HG03457 (cell line): Measurements from ENCODE around the gene ING3.
"Not testable (repeated sequence)": the region's sequence is repeated elsewhere in the genome, so short reads cannot be mapped to it uniquely, and the experiment has no call there.

Experiments used
- ATAC-seq: cut with Tn5 transposase; IDR thresholded peaks from one replicate; pipeline ENCODE4 v1.9.1; 2021; ENCODE audit warnings: moderate number of reproducible peaks; ENCODE audit not compliant: unreplicated experiment

The ING3 gene

DNA sequence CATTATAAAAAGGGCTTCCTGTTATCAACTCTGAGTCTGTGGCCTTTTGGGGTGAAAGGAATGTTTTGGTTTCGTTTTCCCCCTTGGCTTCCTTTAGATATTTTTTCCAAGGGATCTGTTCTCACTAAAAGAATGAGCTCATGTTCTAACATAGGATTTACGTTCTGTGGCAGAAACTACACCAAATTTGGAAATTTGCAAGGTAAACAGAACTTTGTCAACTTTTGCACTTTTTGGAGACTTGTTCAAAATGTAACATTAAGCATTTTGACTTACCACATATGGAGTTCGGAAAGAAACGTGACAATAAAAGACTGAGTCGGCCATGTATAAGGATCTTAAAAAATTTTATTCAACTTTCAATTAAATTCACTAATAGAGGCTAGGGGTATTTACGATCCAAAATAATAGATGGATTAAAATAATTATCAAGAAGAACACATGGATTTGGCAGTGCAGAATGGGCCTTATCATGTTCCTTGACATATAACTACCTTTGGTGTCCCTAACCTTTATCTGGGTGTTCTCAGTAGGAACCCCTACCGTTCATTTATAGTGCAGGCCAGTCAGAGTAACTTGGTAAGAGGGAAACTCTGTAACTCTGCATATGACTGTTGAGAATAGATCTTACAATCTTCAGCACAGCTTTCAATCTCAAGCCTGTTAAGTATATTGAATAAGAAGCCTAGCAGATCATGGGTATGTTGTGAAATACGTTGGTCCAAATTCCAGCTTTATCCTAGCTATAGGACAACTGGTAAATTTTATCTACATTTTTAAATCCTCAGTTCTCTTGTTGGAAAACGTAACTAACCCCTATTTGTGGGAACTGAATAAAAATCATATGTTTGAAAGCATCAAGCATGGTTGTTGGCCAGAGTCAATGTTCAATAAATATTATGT lies 49.8 kb downstream of the ING3 start:
- no peak for ATAC-seq

DNA sequence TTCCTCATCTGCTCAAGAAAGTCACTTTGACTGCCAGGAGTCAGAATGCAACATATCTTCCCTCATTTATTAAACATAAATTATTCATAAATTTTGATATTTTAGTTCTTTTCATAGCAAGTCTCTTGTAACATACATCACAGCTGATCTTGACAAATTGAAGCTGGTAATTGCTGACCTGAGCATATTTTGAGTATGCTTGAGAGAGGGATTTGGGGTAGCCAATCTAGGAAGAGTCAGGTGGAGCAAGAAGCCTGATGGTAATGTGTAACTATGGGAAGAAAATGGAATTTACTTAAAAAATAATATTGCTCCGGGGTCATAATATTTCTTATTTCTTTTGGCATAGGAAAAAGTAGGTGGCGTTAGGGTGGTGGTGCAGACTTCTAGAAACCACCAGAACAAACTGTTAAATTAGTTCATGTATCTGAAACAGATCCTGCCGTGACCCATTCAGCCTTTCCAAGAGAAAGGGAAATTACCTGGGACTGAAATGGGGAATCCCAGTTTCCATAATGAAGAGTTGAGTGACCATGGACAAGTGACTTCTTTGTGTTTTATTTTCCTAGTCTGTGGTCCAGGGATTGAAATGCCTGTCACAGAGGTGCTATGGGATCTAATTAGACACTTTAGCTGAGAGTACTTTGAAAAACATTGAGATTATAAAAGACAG lies 50.8 kb downstream of the ING3 start:
- ATAC-seq: no peak

DNA sequence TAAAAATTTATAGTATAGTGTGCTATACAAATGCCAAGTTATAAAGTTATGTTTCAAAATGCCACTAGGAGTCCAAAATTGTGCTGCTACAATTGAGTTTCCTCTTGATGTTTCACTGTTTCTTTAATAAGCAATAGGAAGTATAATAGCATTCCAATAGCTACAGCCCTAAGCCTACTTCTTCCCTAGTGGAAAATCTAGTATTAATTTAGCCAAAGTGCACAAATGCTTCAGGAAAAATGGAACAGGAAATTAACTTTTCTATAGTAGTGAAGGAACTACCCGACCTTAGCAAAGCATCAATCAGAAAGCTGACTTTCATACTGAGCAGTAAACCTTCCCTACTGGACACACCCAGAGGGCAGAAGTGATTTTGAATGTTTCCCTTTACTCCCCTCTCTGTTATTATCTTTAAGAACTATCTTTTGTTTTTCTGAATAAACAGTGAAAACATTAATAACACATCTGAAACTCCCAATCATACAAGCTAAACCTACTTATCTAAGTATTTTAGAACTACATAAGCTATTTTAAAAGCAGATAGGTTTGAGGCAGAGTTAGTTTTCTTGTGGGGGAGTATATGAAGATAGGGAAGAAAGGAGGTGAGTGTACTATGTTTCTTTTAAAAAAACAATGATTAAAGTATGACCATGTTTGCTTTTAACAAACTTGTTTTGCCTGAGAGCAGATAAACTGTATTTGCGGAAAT lies 51.6 kb downstream of the ING3 start:
- ATAC-seq: no peak

- ATAC-seq: no peak
Measured at GRCh38 chr7:121002757-121003200, 52.2 kb downstream of the ING3 start.

DNA sequence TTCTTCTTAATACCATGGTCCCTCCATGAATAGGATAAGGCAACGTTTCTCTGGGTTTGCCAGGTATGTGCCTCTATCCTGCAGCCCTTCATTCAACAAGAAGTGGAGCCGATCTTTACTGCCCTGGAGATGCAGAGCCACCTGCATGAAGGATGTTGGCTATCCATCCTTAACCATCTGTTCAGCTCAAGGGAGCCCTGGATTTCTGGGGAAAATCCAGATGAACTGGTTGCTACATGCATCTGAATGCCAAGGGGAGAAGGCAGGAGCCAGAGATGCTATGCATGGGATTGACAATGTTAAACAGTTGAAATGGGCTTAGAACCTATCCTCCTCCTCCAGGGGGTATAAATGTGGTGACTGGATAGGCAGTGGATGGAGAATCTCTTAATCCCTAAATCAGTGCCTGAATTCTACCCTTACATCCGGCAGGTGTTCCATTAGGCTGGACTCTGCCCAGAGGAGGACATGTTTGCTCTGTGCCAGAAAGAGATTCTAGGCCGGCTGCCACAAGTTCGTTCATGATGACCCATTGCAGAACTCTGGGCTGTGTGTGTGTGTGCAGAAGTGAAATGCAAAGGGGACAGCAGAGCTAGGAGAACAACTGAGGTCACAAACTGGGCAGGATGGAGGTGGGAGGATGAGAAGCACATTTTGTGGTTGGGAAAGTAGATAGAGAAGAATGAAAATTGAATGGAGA lies 53.6 kb downstream of the ING3 start:
- no peak for ATAC-seq

DNA sequence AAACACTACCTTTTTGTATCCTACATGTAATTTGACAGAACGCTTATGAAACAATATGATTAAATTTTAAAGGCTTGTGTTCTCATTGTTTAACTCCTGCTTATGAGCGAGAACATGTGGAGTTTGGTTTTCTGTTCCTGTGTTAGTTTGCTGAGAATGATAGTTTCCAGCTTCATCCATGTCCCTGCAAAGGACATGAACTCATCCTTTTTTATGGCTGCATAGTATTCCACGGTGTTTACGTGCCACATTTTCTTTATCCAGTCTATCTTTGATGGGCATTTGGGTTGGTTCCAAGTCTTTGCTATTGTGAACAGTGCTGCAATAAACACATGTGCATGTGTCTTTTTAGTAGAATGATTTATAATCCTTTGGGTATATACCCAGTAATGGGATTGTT lies 54.5 kb downstream of the ING3 start:
- not testable (repeated sequence) for ATAC-seq

DNA sequence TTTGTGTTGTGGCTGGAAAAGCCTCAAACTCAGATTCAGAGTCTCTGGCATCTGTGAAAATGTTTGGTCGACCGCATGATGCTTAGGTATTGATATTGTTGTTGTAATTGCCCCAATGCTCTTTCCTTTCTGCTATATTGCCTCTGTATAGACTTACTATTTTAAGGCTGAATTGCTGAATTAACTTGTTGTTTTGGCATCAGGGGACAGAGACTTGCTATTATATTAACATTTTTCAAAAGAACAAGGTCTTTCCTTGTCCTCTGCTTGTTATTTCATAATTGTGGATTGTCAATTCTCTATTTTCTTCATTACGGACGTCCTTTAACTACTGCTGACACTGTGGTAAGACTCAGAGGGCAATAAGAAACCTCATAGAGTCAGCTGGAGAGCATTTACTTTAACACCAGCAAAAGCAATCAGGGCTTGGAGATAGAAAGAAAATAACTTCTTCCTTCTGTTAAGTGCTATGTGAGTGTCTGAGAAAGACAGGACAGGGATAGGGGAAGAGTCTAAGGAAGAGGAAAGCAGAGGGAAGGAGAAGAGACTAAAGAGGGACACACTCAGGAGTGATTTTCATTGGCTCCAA lies 55.5 kb downstream of the ING3 start:
- ATAC-seq: no peak

DNA sequence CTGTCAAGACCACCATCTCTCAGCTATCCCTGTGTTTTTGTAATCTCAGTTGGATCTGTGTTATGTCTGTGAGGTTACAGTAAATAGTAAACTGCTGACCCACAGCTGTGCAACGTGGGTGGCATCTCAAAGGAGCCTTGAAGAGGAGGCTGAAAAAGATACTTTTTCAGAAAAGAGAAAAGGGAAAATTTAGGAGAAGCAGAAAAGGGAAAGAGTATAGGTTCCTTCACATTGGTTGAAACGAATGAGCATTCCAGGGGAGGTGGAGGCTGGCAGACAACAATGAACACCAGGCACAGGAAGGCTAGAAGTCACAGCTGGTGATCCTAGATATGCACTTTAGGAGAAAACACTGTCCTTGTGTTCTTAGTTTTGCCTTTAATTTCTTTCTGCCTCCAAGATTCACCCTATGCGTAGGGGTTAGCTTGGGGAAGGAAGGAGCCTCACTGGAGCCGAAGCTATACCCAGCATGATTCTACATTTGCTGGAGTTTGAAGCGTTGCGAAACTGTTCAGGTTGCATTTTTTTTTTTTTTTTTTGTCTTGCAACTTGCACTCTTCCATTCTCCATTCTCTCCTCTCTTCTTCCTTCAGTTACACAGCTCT lies 56.2 kb downstream of the ING3 start:
- no peak for ATAC-seq

- no peak for ATAC-seq
Measured at GRCh38 chr7:121008816-121009215, 58.2 kb downstream of the ING3 start.

DNA sequence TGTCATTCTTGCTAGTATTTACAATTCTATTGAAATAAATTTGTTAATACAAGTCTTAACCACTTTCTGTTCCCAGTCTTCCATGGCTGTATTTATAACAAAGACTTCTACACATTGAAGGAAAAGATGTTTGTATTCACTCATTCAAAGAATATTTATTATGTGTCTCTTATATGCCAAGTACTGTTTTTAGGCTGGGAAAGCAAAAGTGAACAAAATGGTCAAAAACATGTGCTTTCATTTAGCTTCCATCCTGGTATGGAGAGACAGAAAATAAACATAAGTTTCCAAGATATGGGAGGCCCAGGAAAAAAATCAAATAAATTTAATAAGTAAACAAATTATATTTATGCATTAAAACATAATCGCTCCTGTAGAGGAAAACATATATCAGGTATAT lies 60.8 kb downstream of the ING3 start:
- no peak for ATAC-seq

DNA sequence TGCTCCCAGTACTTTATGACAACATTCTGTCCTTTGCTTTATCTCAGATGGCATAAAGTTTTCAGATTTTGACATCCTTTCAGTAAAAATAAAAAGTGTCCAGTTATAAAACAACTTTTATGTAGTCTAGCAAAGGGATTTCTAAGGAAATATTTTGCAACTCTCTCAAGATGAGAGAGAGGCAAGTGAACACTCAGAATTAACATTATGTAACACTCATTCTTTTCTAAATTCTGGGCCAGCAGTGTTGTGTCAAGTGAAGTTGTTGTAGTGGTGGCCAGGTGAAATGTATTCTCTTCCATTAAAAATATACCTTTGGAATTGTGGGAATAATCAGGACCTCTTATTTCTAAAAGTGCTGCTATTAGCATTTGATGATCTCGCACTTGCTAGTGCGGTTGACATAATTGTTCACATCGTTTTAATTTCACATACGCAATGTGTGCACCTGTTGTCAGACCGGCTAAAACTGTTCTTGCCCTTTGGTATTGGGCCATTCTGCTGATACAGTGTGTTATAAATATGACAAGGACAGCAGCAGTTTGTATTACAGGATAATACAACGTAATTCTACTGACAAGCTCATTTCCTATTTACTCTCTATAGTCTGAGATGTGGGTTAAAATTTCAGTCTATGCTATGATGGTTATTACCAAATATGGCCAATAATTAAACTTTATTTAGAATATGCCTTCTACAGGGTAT lies 61.7 kb downstream of the ING3 start:
- no peak for ATAC-seq

DNA sequence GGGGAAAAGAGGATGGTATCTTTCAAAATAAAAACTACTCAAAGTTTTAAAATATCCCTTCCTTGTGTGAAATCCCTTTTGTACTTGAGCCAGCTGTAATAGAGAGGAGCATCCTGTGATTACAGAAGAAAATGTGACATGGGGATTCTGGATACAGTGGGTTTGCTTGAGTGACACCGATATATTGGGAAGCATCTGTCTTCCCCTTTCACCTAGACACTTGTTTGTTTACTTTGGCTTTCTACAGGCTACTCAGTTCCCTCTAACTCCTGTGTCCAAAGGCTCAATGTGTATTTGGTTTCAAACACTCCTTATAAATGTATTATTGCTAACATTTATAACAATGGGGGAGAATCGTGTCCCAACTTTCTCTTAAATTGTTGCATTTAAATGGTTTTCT lies 62.3 kb downstream of the ING3 start:
- ATAC-seq: no peak

DNA sequence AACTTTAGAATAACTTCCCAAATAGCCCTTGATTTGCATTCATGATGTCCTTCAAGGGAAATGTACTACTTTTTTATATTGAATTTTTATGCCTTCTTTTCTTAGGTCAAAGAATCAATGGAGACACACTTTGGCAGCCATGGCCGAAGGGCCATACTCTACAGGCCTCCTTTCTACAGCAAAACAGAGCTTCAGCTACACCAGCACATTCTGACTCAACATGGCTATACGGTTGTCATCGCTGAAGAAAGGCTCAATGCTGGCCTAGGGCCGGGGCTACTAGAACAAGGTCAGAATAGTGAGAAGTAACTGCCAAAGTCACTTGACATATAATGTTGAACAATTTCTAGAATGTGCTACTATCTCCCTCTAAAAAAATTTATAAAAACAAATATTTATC lies 65.0 kb downstream of the ING3 start:
- ATAC-seq: no peak

DNA sequence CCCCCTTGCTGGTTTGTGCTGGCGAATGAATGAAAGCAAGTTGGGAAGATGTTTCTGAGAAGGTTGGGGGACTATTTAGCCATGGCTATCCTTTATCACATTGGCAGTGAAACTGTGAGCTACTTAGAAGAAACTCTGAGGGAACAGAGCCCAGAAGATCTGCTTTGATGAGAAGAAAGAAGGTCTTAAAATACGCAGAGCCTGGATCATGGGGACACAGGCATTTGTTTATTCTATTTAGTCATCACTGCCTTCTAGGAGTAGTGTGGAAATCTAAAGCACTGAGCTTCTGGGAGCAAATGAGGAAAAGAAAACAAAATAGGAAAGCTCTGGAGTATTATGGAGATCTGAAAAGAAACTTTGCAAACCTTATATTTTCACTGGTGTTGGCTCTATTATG lies 66.4 kb downstream of the ING3 start:
- no peak for ATAC-seq

GRCh38 chr7:121017586-121017985 lies 67.0 kb downstream of the ING3 start:
- ATAC-seq: no peak

DNA sequence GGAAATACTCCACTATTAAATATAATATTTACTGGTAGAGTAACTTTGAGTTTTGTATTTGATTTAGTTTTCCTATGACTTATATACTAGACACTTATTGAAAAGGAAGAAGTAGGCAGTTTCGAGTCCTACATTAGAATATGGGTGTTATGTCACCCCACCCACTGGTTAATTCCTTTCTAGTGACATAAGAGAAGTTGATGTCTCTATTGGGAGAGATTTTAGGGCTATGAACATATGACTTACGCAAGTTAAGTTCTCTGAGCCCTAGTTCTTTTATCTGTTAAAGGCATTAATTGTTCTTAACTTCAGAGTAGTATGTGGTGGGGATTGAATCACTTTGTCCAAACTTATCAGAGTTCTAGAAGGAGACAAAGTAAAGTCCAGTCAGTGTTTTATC lies 68.4 kb downstream of the ING3 start:
- no peak for ATAC-seq

DNA sequence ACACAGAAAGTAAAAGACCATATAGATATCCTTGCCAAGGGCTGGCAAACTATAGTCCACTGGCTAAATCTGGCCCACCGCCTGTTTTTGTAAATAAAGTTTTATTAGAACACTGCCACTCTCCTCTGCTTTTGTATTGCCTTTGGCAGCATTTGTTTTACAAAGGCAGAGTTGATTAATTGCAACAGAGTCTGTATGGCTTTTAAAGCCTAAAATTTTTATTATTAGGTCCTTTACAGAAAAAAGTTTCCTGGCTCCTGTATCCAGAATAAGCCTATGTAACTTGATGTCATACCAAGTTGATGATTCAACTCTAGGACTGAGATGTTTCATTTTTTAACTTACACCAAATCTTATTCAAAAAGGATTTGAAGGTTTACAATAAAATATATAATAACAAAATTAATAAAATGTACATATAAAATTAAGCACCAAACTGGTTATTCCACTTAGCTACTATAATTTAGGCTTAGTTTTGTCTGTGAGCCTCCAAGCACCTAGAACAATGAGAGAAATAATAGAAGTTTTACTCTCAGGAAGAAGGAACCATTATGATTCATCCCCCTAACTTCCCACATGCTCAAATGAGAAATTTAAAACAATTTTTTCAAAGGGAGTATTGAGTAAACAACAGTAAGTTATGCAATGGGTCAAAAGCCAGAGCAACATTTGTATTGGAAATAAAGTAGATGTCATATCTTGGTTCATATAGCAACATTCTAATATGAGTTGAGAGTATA lies 69.8 kb downstream of the ING3 start:
- no peak for ATAC-seq

DNA sequence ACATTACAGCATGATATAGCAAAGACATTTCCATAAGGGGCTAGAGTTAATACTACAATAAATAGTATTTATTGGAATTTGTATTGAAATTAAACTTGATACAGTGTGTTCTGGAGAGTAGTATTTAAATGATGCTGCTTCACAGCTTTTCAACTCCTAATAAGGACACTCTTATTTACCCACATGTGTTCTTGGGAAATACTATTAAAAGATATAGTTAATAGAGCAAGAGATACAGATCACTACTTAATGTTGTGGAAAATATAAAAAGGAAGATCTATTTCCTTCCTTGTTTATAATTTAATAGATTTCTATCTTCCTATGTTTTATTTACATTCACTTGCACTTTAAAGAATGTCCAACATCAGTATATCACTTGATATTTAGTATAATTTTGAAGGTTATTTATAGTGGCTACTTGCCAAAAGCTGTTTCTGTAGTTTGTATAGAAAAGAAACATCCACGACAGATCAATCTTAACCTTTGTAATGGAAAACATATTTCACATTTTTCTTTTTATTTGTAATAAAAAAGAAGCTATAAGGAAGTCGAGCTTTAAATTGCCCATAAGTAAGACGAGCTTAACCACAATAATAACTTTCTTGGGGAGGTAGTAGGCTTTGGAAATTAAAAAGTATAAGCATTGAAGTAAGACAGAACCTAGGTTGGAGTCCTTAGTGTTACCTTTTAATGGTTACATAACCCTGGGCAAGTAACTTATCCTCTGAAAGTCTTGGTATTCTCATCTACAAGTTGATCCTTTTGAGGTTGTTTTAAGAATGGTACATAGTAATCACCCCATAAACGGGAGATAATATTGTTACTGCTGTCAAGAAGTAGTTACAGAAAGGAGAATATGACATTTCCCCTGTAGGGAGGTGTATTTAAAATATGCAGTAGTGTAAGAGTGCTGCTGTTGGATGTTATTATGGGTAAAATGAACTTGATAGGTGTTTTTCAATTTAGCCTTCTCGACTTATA lies 70.7 kb downstream of the ING3 start:
- no peak for ATAC-seq
